ENCODE measurements around the gene BCL6.

GRCh38 chr3:187684444-187684843, 60.8 kb downstream of the BCL6 start:
- TF ChIP-seq CTCF (IDR thresholded peaks at IDR 0.05) (no peak), POLR2A (IDR thresholded peaks at IDR 0.05) (no peak), EP300 (IDR thresholded peaks at IDR 0.05) (no peak), POLR2AphosphoS5 (IDR thresholded peaks at IDR 0.05) (no peak)
